ENCODE measurements around the gene ANKRD50.

Gene ANKRD50

GRCh38 chr4:124713185-124713592, 657 bp upstream of the ANKRD50 start:
- Histone ChIP-seq H3K36me3 (replicated peaks; ENCODE audit: low read depth, low read length) (no peaks in the 10 kb centered on the region), H2AFZ (ENCODE audit: low read depth, low read length) (peak overlapping the region; percentile 74), H3K27me3 (ENCODE audit: low read depth, low read length) (no peaks in the 10 kb centered on the region), H3K4me3 (ENCODE audit: low read length) (peak overlapping the region; percentile 78), H3K79me2 (ENCODE audit: low read length) (peaks cover 7% of the 10 kb centered on the region; the same call in 1 of the 2 replicates), H3K4me2 (ENCODE audit: low read length) (peak overlapping the region; percentile 65), H3K27ac (ENCODE audit: low read length) (0 out of 2 replicates have a peak overlapping the region, but pooled peaks have one; percentile 5), H3K9ac (ENCODE audit: low read length) (peak overlapping the region; percentile 54), H4K20me1 (ENCODE audit: insufficient read depth, low read length) (no peaks in the 10 kb centered on the region), H3K9me3 (ENCODE audit: insufficient read depth, low read length) (no peaks in the 10 kb centered on the region), H3K4me1 (ENCODE audit: low read length) (no peaks in the 10 kb centered on the region)
- no peak for TF ChIP-seq CTCF (IDR thresholded peaks at IDR 0.05; ENCODE audit: low read depth, low read length)

- peaks cover 7% of the 10 kb centered on the region; the same call in 1 of the 2 replicates for H3K79me2 ChIP-seq (ENCODE audit: low read length)
- H3K4me1 ChIP-seq (ENCODE audit: low read length): no peaks in the 10 kb centered on the region
- no peaks in the 10 kb centered on the region for H3K9me3 ChIP-seq (ENCODE audit: insufficient read depth, low read length)
- peak overlapping the region; percentile 36 for H3K27ac ChIP-seq (ENCODE audit: low read length)
- no peaks in the 10 kb centered on the region for H3K36me3 ChIP-seq (replicated peaks; ENCODE audit: low read depth, low read length)
- H2AFZ ChIP-seq (ENCODE audit: low read depth, low read length): no peak overlapping the region
- TF ChIP-seq EZH2phosphoT487 (IDR thresholded peaks at IDR 0.05; ENCODE audit: low read depth) (no peak), CTCF (IDR thresholded peaks at IDR 0.05; ENCODE audit: low read depth, low read length) (peak; percentile 18; the same call in 1 of the 2 replicates)
- peak overlapping the region; percentile 78 for H3K4me3 ChIP-seq (ENCODE audit: low read length)
- H3K9ac ChIP-seq (ENCODE audit: low read length): peak overlapping the region; percentile 53
- no peaks in the 10 kb centered on the region for H4K20me1 ChIP-seq (ENCODE audit: insufficient read depth, low read length)
- H3K27me3 ChIP-seq (ENCODE audit: low read depth, low read length): no peaks in the 10 kb centered on the region
- peak overlapping the region; percentile 50 for H3K4me2 ChIP-seq (ENCODE audit: low read length)
Measured at GRCh38 chr4:124711471-124712371, 811 bp downstream of the ANKRD50 start.

DNA sequence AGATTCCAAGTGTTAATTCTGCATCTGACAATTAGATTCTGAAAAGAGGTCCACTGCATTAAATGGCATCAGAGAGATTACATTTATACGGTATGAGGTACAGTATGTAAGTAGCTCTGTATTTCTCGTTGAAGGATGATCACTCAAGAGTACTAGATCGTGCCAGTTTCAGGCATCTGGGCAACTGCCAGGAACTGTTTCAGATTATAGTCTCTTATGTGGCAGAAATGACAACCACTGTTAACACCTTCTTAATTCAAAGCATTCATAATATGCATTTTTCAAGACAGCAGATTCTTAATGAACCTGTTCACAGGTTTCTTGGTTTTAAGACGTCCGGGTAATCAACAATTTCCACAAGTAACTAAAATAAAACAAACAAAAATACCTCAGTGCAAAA, 1.6 kb downstream of the ANKRD50 start:
- Histone ChIP-seq H4K20me1 (ENCODE audit: insufficient read depth, low read length) (no peaks in the 10 kb centered on the region), H2AFZ (ENCODE audit: low read depth, low read length) (no peak overlapping the region), H3K4me3 (ENCODE audit: low read length) (peak overlapping the region; percentile 78), H3K9me3 (ENCODE audit: insufficient read depth, low read length) (no peaks in the 10 kb centered on the region), H3K79me2 (ENCODE audit: low read length) (peaks cover 7% of the 10 kb centered on the region; the same call in 1 of the 2 replicates), H3K36me3 (replicated peaks; ENCODE audit: low read depth, low read length) (no peaks in the 10 kb centered on the region), H3K27ac (ENCODE audit: low read length) (no peak overlapping the region), H3K4me2 (ENCODE audit: low read length) (peak overlapping the region; percentile 50), H3K4me1 (ENCODE audit: low read length) (no peaks in the 10 kb centered on the region), H3K9ac (ENCODE audit: low read length) (no peak overlapping the region), H3K27me3 (ENCODE audit: low read depth, low read length) (no peaks in the 10 kb centered on the region)
- no peak for TF ChIP-seq EZH2phosphoT487 (IDR thresholded peaks at IDR 0.05; ENCODE audit: low read depth)
- TF ChIP-seq CTCF (IDR thresholded peaks at IDR 0.05; ENCODE audit: low read depth, low read length): no peak

GRCh38 chr4:124710015-124710741, 2.4 kb downstream of the ANKRD50 start:
- no peak overlapping the region for H3K4me3 ChIP-seq (ENCODE audit: low read length)
- H3K27me3 ChIP-seq (ENCODE audit: low read depth, low read length): no peaks in the 10 kb centered on the region
- H3K79me2 ChIP-seq (ENCODE audit: low read length): peaks cover 7% of the 10 kb centered on the region; the same call in 1 of the 2 replicates
- H3K9ac ChIP-seq (ENCODE audit: low read length): no peak overlapping the region
- no peak overlapping the region for H3K4me2 ChIP-seq (ENCODE audit: low read length)
- H3K9me3 ChIP-seq (ENCODE audit: insufficient read depth, low read length): no peaks in the 10 kb centered on the region
- TF ChIP-seq EZH2phosphoT487 (IDR thresholded peaks at IDR 0.05; ENCODE audit: low read depth): no peak
- no peak for TF ChIP-seq CTCF (IDR thresholded peaks at IDR 0.05; ENCODE audit: low read depth, low read length)
- H3K27ac ChIP-seq (ENCODE audit: low read length): no peak overlapping the region
- H3K4me1 ChIP-seq (ENCODE audit: low read length): no peaks in the 10 kb centered on the region
- H3K36me3 ChIP-seq (replicated peaks; ENCODE audit: low read depth, low read length): no peaks in the 10 kb centered on the region
- H4K20me1 ChIP-seq (ENCODE audit: insufficient read depth, low read length): no peaks in the 10 kb centered on the region
- H2AFZ ChIP-seq (ENCODE audit: low read depth, low read length): no peak overlapping the region

Measured in OCI-LY3 (cell line).